Endodermal cell (in vitro differentiated cells): ENCODE results near the gene THBD. TPM values are rescaled to one million over a fixed set of nuclear protein-coding genes. Genes with fewer than 3 reads are reported as not detected.
A peak's percentile ranks its signal among the peaks of the same experiment; 100 is the strongest.
"Not testable (repeated sequence)": the region's sequence is repeated elsewhere in the genome, so short reads cannot be mapped to it uniquely, and the experiment has no call there.

ENCODE experiments used
- DNase-seq: peaks from one replicate; pipeline ENCODE4 v3.0.0-alpha.2; 2017
- H3K27ac ChIP-seq: 2 replicates; pipeline ENCODE4 v1.5.1; 2013; ENCODE audit warnings: mild to moderate bottlenecking, low read depth, low read length, moderate library complexity
- H3K27me3 ChIP-seq: 2 replicates; pipeline ENCODE4 v1.6.1; 2013; ENCODE audit warnings: mild to moderate bottlenecking, low read length, moderate library complexity; ENCODE audit not compliant: insufficient read depth, control insufficient read depth, poor library complexity, severe bottlenecking
- H3K36me3 ChIP-seq: 2 replicates; pipeline ENCODE4 v1.7.0; 2013; ENCODE audit warnings: mild to moderate bottlenecking, low read length, moderate library complexity; ENCODE audit not compliant: control insufficient read depth, insufficient read depth
- H3K4me1 ChIP-seq: one replicate; pipeline ENCODE4 v1.7.0; 2013; ENCODE audit warnings: low read length; ENCODE audit not compliant: control insufficient read depth, insufficient read depth
- H3K4me3 ChIP-seq: 2 replicates; pipeline ENCODE4 v1.5.1; 2013; ENCODE audit warnings: mild to moderate bottlenecking, low read length, moderate library complexity
- H3K9ac ChIP-seq: 2 replicates; pipeline ENCODE4 v1.6.1; 2013; ENCODE audit warnings: mild to moderate bottlenecking, low read length, moderate library complexity; ENCODE audit not compliant: poor library complexity, severe bottlenecking; ENCODE audit errors: extremely low read depth
- H3K9me3 ChIP-seq: 2 replicates; pipeline ENCODE4 v1.6.1; 2013; ENCODE audit warnings: mild to moderate bottlenecking, low read length, moderate library complexity; ENCODE audit not compliant: control insufficient read depth
- H3K27ac Mint-ChIP-seq: 2 replicates; pipeline ENCODE4 v1.8.0; 2020; ENCODE audit warnings: mixed read lengths
- H3K27me3 Mint-ChIP-seq: 2 replicates; pipeline ENCODE4 v1.8.0; 2021; ENCODE audit warnings: mild to moderate bottlenecking, mixed read lengths; ENCODE audit not compliant: insufficient read depth
- H3K36me3 Mint-ChIP-seq: 2 replicates; pipeline ENCODE4 v1.8.0; 2020; ENCODE audit warnings: low read depth, mixed read lengths
- H3K4me1 Mint-ChIP-seq: 2 replicates; pipeline ENCODE4 v1.8.0; 2020; ENCODE audit warnings: mixed read lengths
- H3K4me3 Mint-ChIP-seq: 2 replicates; pipeline ENCODE4 v1.8.0; 2020; ENCODE audit warnings: mild to moderate bottlenecking, moderate library complexity, mixed read lengths
- H3K9me3 Mint-ChIP-seq: 2 replicates; pipeline ENCODE4 v1.8.0; 2020; ENCODE audit warnings: mild to moderate bottlenecking, mixed read lengths
- CTCF ChIP-seq: fragments of 200-600 bp; sonication (generic); conservative IDR thresholded peaks from 2 replicates; pipeline ENCODE4 v1.5.0; 2021; ENCODE audit warnings: antibody characterized with exemption, mild to moderate bottlenecking
- WGBS, 2 experiments: methylation state at CpG; one replicate each; pipeline versions ENCODE4 v1.1.5 to v1.1.7; 2013; ENCODE audit warnings: missing lambda C conversion rate in 2 of 2, mixed read lengths in 1 of 2; ENCODE audit not compliant: insufficient coverage in 1 of 2, insufficient read length in 1 of 2; 5-methylcytosine and 5-hydroxymethylcytosine counted together
- total RNA-seq, 2 donors: library from RNA; stranded (reverse); fragmentation: NEBNext Ultra II Directional in 1 of 2; extraction: Animal tissue kit (Norgen Biotek cat#: 25700) in 1 of 2; gene quantifications; 2 replicates in 1 of 2; 3 replicates in 1 of 2; pipeline ENCODE4 v1.2.1, GENCODE V29; 2021

Gene THBD
- total RNA-seq, 2 donors from 2014 or later = 1.2 to 2.0 TPM

GRCh38 chr20:23028392-23028791, 21.1 kb downstream of the THBD start:
- TF ChIP-seq CTCF = no peak
- Histone ChIP-seq H3K9ac (no peak overlapping the region), H3K36me3 (no peaks in the 10 kb centered on the region), H3K4me1 (peaks cover 2% of the 10 kb centered on the region), H3K27me3 (peaks cover 7% of the 10 kb centered on the region), H3K9me3 (no peaks in the 10 kb centered on the region), H3K4me3 (no peak overlapping the region), H3K27ac (no peak overlapping the region)
- DNase-seq = no peak
- Mint-ChIP-seq H3K4me3 (no peak overlapping the region), H3K9me3 (no peaks in the 10 kb centered on the region), H3K4me1 (peaks cover 12% of the 10 kb centered on the region), H3K36me3 (no peaks in the 10 kb centered on the region), H3K27me3 (peaks cover 33% of the 10 kb centered on the region), H3K27ac (no peak overlapping the region)
- 83 to 94% methylated on average over 1 to 2 of the region's 3 CpGs for WGBS, 2 experiments

- H3K36me3 Mint-ChIP-seq = no peaks in the 10 kb centered on the region
- H3K27me3 ChIP-seq = no peaks in the 10 kb centered on the region
- H3K9me3 Mint-ChIP-seq = no peaks in the 10 kb centered on the region
- no peaks in the 10 kb centered on the region for H3K9me3 ChIP-seq
- no peak for DNase-seq
- no peak overlapping the region for H3K27ac ChIP-seq
- no peaks in the 10 kb centered on the region for H3K36me3 ChIP-seq
- no peak overlapping the region for H3K9ac ChIP-seq
- H3K4me3 ChIP-seq = no peak overlapping the region
- TF ChIP-seq CTCF = no peak
- H3K4me1 ChIP-seq = peaks cover 2% of the 10 kb centered on the region
- no peak overlapping the region for H3K4me3 Mint-ChIP-seq
- no peak overlapping the region for H3K27ac Mint-ChIP-seq
- WGBS, 2 experiments = 87% methylated on average over 1 of the region's 1 CpG; no CpG with 5 or more reads in 1 of the 2 experiments
- H3K4me1 Mint-ChIP-seq = peaks cover 12% of the 10 kb centered on the region
- peaks cover 27% of the 10 kb centered on the region for H3K27me3 Mint-ChIP-seq
Measured at GRCh38 chr20:23027721-23028120, 21.8 kb downstream of the THBD start.

GRCh38 chr20:23025503-23025902, 24.0 kb downstream of the THBD start:
- not testable (repeated sequence) for H3K9ac ChIP-seq, H3K36me3 ChIP-seq, DNase-seq, H3K9me3 ChIP-seq, H3K9me3 Mint-ChIP-seq, H3K27ac Mint-ChIP-seq, H3K4me3 Mint-ChIP-seq, H3K27ac ChIP-seq, H3K4me1 ChIP-seq, H3K4me3 ChIP-seq, H3K36me3 Mint-ChIP-seq, H3K27me3 ChIP-seq
- Mint-ChIP-seq H3K4me1 (peaks cover 14% of the 10 kb centered on the region), H3K27me3 (peaks cover 11% of the 10 kb centered on the region)
- WGBS, 2 experiments = 96 to 99% methylated on average over 12 to 14 of the region's 14 CpGs

GRCh38 chr20:23024701-23025100, 24.8 kb downstream of the THBD start:
- 49 to 67% methylated on average over 1 to 2 of the region's 3 CpGs for WGBS, 2 experiments
- Mint-ChIP-seq H3K9me3 (no peaks in the 10 kb centered on the region), H3K4me1 (peaks cover 14% of the 10 kb centered on the region), H3K27me3 (peaks cover 9% of the 10 kb centered on the region), H3K36me3 (no peaks in the 10 kb centered on the region), H3K4me3 (no peak overlapping the region), H3K27ac (peak overlapping the region; percentile 28)
- Histone ChIP-seq H3K9ac (no peak overlapping the region), H3K27me3 (no peaks in the 10 kb centered on the region), H3K27ac (no peak overlapping the region), H3K9me3 (no peaks in the 10 kb centered on the region), H3K4me3 (no peak overlapping the region), H3K36me3 (no peaks in the 10 kb centered on the region), H3K4me1 (peaks cover 2% of the 10 kb centered on the region)
- DNase-seq = no peak
- TF ChIP-seq CTCF = no peak
